GM18868 (cell line): ENCODE data around the gene PKLR.
"Not testable (repeated sequence)": the region's sequence is repeated elsewhere in the genome, so short reads cannot be mapped to it uniquely, and the experiment has no call there.

Source experiments
- ATAC-seq: cut with Tn5 transposase; IDR thresholded peaks from one replicate; pipeline ENCODE4 v1.9.1; 2021; ENCODE audit warnings: mild to moderate bottlenecking, moderate library complexity; ENCODE audit not compliant: unreplicated experiment

The PKLR gene

DNA sequence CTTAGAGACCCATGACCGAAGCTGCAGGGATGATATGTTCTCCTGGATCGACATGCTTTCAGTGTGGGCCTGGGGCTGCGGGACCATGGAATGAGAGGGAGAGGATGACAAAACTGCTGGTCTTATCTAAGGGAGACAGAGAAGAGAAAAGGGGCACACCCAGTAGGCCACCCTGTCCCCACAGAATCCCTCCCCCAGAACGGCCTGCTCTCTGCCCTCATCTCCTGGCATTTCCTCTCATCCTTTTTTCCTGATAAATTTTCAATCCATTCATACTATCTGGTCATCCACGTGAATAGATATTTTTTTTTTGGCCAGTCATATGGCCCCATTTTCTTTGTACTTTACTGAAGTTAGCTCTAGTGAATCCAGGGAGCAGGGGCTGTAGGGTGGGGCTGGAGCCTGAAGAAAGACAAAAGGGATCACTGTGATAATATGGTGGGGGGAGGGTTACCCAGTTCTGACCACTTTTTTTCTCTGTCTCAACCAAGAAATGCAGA is at the start of gene PKLR:
PKLR (minus strand) TSS at position 97 of the 500 bp plus-strand sequence; CDS start at position 54, 43 bp downstream.
- ATAC-seq, result no peak

DNA sequence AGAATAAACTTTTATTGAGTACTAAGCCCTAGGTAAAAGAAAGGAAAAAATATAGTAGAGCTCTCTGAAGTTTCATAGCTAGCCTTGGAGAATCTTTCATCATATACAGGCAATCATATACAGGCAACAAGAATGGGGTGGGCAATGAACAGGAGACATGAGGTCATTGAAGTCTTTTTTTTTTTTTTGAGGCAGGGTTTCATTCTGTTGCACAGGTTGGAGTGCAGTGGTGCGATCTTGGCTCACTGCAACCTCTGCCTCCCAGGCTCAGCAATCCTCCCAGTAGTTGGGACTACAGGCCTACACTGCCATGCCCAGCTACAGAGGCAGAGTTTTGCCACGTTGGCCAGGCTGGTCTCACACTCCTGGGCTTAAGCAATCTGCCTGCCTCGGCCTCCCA is 41.6 kb upstream of the PKLR start:
- ATAC-seq, result no peak

DNA sequence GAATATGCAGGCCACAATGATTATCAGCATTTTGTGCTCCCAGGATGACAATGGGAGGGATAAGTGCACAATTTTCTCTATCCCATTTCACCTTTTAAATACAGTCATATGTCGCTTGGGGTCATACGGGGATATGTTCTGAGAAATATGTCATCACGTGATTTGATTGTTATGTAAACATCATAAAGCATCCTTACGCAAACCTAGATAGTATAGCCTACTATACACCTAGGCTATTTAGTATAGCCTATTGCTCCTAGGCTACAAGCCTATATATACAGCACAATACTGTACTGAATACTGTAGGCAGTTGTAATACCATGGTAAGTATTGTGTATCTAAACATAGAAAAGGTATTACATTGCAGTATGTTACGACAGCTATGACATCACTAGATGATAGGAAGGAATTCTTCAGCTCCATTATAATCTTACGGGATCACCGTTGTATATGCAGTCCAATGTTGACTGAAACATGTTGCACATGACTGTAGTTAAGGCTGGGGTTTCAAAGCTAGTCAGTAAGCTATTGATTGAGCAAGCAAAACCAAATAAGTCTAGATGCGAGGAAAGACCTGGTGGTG is 38.4 kb upstream of the PKLR start:
- ATAC-seq, result no peak

DNA sequence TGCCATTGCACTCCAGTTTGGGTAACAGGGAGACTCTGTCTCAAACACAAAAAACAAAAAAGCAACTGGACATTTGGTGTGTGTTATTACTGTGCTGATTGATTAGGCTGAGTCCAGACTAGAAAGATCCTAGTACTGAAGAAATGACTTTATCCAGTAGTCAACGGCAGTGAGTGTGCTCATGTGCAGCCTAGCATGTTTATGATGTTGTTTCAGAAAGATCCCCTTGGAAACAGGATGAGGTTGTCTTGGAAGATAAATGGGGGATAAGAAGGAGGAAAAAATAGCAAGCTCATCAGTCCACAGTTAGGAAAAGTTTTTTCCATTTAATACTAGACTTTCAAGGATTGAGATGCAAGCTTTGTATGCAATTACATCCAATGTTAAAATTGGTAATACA is 33.7 kb upstream of the PKLR start:
- no peak for ATAC-seq

DNA sequence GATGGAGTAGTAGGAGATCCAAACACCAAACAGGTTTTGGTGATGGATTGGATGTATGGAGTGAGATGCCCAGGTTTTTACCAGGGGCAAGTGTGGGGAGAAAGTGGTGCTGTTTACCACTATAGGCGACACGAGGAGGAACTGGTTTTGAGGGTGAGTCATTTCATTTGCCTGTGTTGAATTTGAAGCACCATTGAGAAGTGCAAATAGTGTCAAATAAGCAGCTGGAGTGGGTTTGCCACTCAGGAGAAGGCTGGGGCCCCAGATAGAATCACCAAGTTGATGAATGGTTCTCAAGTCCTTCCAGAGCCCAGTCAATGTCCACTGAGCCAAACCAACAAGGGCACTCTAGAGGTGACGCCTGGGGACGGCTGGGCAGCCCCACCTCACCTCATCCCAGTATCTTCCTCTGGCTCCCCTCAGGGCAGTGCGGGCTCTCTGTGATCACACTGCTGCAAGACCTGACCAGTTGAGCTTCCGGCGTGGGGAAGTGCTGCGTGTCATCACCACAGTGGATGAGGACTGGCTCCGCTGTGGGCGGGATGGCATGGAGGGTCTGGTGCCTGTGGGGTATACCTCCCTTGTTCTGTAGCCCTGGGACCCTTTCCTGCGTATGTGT is 28.9 kb upstream of the PKLR start:
- no peak for ATAC-seq

DNA sequence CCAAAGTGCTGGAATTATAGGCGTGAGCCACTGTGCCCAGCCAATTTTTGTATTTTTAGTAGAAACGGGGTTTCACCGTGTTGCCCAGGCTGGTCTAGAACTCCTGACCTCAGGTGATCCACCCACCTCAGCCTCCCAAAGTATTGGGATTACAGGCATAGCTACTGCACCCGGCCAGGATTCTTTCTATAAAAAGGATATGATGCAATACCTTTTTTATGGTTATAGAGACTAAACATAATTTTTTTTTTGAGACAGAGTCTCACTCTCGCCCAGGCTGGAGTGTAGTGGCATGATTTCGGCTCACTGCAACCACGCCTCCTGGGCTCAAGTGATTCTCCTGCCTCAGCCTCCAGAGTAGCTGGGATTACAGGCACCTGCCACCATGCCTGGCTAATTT is 27.6 kb upstream of the PKLR start:
- ATAC-seq, result not testable (repeated sequence)

DNA sequence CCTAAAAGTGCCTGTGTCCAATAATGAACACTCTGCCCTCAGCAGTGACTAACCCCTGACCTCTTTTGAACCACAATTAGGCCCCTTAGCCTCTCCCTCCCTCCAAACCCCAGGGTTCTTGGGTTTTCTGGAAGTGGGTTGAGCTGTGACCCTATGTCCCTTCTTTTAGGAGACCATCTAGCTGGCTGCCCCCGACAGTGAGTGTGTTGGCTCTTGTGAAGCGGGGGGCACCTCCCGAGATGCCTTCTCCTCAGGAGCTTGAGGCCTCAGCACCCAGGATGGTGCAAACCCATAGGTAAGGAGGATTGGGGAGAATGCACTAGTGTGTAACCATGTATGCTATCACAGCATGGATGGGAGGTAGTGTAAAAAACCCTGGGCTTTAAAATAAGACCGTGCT is 26.7 kb upstream of the PKLR start:
- no peak for ATAC-seq

DNA sequence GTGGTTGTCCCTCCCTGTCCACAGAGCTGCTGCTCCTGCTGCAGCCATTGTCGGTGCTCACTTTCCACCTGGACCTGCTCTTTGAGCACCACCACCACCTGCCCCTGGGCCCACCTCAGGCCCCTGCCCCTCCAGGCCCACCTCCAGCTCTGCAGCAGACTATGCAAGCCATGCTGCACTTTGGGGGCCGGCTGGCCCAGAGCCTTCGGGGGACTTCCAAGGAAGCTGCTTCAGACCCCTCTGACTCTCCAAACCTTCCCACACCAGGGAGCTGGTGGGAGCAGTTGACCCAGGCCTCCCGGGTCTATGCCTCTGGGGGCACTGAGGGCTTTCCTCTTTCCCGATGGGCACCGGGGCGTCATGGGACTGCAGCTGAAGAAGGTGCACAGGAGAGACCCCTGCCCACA is 25.4 kb upstream of the PKLR start:
- ATAC-seq, result no peak

DNA sequence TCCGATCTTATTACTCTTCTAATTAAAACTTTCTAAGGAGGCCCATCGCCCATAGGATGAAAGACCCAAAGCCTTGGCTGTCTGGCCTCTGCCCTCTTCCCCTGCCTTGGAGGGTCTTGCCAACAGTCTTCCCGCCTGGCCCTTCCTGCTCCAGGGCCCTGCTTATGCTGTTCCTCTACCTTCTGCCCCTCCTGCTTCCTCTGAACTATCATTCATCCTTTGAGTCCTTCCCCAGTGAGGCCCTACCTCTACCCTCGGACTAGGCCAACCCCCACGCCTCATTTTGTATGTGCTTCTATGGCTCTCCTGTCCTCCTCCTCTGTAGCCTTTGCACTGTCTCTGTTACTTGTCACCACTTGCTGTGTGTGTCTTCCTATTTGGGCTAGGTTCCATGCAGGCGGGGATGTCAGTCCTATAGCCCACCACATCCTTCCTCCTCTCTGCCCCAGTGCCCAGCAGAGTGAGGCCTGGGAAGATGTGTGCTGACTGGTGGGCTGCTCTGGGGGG is 24.8 kb upstream of the PKLR start:
- no peak for ATAC-seq

DNA sequence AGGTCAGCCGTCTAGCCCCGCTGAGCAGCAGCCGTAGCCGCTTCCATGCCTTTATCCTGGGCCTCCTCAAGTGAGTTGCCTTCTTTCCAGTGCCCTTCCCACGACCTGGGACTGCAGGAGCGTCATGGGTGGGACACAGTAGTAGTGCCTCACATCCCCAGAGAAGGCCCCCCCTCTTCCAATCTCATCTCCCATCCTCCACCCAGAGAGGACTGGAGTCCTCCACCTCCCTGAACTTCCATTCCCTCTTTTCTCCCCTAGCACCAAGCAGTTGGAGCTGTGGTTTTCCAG is 24.3 kb upstream of the PKLR start:
- no peak for ATAC-seq

DNA sequence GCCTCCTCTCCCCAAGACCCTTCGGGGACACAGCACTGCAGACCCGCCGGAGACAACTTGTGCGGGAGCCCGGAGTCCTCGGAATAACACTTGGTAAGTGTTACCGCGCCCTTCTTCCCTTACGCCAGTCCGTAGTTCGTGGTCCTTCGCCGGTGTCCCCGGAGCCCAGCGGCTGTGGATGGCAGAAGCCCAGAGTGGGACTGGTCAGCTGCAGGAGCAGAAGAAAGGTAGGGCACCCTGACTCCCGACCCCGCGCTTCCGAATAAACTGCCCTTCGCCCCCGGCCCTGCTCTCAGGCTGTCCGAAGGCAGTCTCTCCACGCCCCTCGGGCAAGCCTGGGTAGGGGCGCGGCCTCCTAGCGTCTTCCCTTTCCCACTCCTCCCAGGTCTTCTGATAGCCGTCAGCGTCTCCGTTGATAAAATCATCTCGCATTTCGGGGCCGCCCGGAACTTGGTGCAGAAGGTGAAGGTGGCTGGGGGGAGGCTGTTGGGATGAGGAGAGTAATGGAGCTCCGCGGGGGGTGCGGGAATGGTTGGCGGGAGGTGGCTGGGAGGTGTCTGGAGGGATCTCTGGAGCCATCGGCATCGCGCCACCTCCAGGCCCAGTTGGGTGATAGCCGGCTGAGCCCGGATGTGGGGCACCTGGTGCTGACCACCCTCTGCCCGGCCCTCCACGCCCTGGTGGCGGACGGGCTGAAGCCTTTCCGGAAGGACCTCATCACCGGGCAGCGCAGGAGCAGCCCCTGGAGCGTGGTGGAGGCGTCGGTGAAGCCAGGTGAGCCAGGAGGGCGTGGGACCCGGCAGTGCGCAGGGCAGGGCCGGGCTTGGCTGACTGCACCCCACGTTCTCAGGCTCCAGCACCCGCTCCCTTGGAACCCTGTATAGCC is 23.7 kb upstream of the PKLR start:
- no peak for ATAC-seq

DNA sequence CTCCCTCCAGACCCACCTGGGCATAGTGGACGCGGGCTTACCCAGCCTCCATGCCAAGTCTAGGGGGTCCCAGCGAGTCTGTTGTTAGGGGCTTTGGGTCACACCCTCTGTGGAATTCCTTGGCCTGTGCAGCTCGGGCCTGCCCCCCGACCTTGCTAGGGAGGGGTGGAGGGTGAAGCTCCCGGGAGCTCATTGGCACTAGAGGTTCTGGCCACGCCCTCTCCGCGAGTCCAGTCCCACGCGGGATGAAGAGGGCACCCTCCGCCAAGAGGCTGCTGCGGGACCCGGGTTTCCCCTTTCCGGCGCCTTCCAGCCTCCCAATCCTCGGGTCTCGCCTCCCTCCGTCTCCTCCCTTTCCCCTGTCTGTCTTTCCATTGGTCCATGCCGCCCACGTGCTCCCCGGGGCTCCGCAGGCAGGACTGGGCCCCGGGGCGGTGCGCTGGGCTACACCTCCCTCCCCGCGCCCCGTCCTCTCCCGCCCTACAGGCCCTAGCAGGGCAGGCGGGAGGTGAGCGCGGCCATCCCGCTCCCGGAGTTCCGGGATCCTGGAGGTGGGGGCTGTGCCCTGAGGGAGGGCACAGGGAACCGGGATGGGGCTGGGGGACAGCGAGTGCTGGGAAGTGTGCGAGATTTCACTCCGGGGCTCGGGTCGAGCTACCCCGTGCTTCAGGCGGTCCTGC is 22.9 kb upstream of the PKLR start:
- ATAC-seq, result peak; percentile 73

DNA sequence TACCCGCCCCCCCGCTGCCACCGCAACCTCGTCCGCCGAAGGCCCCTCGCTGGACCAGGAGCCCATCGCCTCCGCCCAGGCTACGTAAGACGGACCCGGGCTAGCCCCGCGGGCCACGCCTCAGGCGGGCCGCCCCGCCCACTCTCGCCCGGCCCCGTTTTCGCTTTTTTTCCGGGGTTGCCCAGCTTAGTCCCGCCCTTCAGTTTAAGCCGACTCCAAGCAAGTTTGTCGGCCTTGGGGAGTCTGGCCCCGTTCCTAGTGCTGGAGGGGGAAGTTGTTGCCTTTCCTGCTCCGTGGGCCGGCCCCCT is 22.4 kb upstream of the PKLR start:
- ATAC-seq, result peak; percentile 51

DNA sequence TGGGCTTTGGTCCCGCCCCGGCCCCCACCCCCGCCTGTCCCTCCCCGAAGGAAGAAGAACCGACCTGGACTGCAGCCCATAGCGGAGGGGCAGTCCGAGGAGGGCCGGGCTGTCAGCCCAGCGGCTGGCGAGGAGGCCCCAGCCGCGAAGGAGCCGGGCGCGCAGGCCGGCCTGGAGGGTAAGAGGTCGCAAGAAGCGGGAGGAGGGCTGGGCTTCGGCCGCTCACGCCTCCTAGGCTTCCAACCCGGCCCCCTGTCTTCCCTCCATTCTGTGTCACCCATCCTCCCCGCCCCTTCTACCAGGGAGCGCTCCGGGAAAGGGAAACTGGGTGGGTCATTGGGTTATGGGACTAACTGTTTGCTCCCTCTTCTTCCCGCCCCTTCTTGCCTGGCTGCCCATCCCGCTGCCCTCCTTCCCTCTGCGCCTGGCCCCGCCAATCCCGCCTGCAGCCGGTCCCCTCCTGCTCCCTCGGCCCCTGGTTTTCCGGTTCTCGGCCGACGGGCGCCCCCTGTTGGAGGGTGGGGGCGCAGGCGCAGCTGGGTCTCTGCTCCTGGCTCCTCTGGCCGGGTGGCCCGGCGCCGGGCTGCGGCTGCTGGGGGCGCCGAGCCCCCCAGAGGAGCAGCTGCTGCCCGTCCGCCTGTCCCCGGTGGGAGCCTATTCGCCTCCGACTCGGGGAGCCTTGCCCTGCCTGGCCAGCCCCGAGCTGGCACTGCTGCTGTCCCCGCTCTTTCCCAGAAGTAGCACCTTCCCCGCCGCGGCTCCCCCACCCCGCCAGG is 21.9 kb upstream of the PKLR start:
- ATAC-seq, result peak; percentile 33

DNA sequence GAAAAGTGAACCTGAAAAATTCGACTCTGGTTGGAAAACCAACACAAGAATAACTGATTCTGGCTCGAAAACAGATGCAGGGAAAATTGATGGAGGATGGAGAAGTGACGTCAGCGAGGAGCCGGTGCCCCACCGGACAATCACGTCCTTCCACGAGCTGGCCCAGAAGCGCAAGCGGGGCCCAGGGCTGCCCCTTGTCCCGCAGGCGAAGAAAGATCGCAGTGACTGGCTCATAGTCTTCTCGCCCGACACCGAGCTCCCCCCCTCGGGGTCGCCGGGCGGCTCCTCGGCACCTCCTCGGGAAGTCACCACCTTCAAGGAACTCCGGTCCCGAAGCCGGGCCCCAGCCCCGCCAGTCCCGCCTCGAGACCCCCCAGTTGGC is 21.3 kb upstream of the PKLR start:
- no peak for ATAC-seq

DNA sequence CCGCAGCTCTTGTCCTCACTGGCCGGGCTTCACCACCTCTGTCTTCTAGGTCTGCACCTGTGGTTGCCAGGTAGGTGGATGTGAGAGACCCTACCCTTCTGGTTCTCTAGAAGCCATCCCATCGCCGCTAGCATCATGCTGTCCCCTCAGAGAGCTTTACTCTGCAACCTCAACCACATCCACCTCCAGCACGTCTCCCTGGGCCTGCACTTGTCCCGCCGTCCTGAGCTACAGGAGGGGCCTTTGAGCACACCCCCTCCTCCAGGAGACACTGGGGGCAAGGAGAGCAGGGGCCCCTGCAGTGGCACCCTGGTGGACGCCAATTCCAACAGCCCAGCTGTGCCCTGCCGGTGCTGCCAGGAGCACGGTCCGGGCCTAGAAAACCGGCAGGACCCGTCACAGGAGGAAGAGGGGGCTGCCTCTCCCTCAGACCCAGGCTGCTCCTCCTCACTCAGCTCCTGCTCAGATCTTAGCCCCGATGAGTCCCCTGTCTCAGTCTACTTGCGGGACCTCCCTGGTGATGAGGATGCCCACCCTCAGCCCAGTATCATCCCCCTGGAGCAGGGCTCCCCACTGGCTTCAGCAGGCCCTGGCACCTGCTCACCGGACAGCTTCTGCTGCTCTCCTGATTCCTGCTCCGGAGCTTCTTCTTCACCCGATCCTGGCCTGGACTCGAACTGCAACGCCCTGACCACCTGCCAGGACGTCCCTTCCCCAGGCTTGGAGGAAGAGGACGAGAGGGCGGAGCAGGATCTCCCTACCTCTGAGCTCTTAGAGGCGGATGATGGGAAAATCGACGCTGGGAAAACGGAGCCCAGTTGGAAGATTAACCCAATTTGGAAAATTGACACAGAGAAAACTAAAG is 20.6 kb upstream of the PKLR start:
- ATAC-seq, result no peak

DNA sequence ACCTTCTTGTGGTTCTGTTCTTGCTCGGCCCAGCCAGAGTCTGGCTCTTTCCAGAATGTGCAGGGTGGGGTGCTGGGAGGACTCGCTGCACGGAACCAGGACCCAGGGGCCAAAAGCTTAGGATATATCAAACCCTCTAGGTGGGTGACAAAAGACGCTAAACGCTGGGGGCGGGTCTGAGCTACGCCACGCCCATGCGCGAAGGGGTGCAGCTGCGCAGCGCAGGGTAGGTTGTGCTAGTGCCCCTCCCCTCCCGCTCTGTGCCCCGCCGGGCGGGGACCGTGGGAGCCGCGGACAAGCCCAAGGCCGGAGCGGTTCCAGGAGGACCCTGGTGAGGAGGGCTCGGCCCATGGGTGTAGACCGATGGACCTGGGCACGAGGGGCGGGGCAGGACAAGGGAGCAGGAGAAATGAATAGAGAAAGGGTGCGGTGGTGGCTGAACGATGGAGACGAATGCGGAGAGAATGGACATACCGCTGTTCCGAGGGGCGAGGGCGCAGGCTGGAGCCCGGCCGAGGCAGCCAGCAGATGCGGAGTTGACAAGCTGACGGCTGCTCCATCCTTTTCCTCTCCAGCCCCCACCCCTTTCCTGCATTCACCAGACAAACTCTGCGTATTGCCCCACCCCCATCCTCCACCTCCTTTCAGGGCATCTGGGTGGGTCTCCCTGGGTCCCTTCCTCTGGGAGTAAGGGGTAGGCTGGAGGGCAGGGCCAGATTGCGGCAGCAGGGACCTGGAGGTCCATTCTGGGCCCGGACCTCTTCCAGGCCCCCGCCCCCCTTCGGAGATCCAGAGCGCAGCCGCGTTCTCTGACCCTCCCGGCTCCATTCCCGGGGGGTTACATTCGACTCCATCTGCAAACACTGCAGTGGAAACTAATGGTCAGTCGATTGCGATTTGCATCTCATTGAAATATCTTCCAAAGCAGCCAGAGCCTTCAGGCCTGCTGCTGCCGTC is 19.7 kb upstream of the PKLR start, which contains the start of gene RUSC1:
RUSC1 (plus strand) TSS at position 234 of the 957 bp plus-strand sequence. CDS start 880 bp downstream, outside the sequence.
- ATAC-seq, result peak; percentile 23

DNA sequence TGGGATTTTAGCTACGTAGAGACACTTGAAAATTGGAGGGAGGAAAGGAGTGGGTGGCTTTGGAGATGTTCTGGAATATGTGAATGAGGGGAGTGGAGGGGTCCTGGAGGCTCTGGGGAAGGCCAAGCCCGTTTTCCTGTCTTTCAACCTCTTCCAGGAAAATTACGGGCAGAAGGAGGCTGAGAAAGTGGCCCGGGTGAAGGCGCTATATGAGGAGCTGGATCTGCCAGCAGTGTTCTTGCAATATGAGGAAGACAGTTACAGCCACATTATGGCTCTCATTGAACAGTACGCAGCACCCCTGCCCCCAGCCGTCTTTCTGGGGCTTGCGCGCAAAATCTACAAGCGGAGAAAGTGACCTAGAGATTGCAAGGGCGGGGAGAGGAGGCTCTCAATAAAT is 19.0 kb upstream of the PKLR start:
- no peak for ATAC-seq

DNA sequence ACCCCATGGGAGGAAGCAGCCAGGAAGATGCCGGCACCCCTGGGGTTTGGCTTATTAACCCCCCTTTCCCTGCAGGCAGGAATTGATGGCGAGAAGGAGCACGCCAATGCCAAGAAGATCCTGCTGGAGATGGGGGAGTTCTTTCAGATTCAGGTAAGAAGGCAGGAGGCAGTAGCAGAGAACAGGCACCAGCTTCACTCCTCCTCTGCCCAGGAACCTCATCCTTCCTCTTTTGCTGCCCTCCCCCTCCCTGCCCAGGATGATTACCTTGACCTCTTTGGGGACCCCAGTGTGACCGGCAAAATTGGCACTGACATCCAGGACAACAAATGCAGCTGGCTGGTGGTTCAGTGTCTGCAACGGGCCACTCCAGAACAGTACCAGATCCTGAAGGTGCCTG is 18.3 kb upstream of the PKLR start:
- ATAC-seq, result no peak
